GM12864 (cell line): Measurements from ENCODE around the gene OAF.

Experiments
- DNase-seq: peaks from one replicate; pipeline ENCODE4 v3.0.0-alpha.2; 2011; ENCODE audit warnings: low read depth
- H3K4me3 ChIP-seq: 2 replicates; pipeline ENCODE4 v1.5.1; 2011; ENCODE audit warnings: mild to moderate bottlenecking, low read depth, low read length, control low read depth
- CTCF ChIP-seq: IDR thresholded peaks from 2 replicates; pipeline ENCODE4 v1.5.1; 2011; ENCODE audit warnings: low read depth, mild to moderate bottlenecking, moderate library complexity, low read length, control low read depth, inconsistent platforms; ENCODE audit errors: missing control alignments

OAF gene

GRCh38 chr11:120212259-120212878 lies 1.5 kb downstream of the OAF start:
- TF ChIP-seq CTCF: no peak
- DNase-seq: no peak
- no peak overlapping the region for H3K4me3 ChIP-seq

GRCh38 chr11:120212926-120213325 lies 2.1 kb downstream of the OAF start:
- no peak overlapping the region for H3K4me3 ChIP-seq
- no peak for DNase-seq
- no peak for TF ChIP-seq CTCF

- no peak for DNase-seq
- no peak overlapping the region for H3K4me3 ChIP-seq
- no peak for TF ChIP-seq CTCF
Observed at GRCh38 chr11:120214581-120214980, 3.7 kb downstream of the OAF start.

- TF ChIP-seq CTCF: no peak
- DNase-seq: no peak
Observed at GRCh38 chr11:120215634-120216033, 4.8 kb downstream of the OAF start.

GRCh38 chr11:120216426-120217102 lies 5.7 kb downstream of the OAF start:
- H3K4me3 ChIP-seq: no peak overlapping the region
- no peak for TF ChIP-seq CTCF
- no peak for DNase-seq

More at GRCh38 chr11:120215634-120216033, 4.8 kb downstream of the OAF start:
- no peak overlapping the region for H3K4me3 ChIP-seq

GRCh38 chr11:120217526-120217925 lies 6.7 kb downstream of the OAF start:
- DNase-seq: no peak
- TF ChIP-seq CTCF: no peak
- no peak overlapping the region for H3K4me3 ChIP-seq
